Osteocyte (in vitro differentiated cells): ENCODE results near the gene COX19. TPM values are rescaled to one million over a fixed set of nuclear protein-coding genes. Genes with fewer than 3 reads are reported as not detected.
A peak's percentile ranks its signal among the peaks of the same experiment; 100 is the strongest.

Source experiments
- DNase-seq: peaks from one replicate; pipeline ENCODE4 v3.0.0; 2021; ENCODE audit warnings: mixed read lengths; ENCODE audit not compliant: unreplicated experiment; ENCODE audit errors: extremely low spot score
- H3K27ac Mint-ChIP-seq: one replicate; pipeline ENCODE4 v1.8.0; 2021; ENCODE audit warnings: mild to moderate bottlenecking, mixed read lengths; ENCODE audit not compliant: unreplicated experiment
- H3K27me3 Mint-ChIP-seq: one replicate; pipeline ENCODE4 v1.8.0; 2021; ENCODE audit warnings: mixed read lengths; ENCODE audit not compliant: unreplicated experiment
- H3K36me3 Mint-ChIP-seq: one replicate; pipeline ENCODE4 v1.8.0; 2021; ENCODE audit warnings: mixed read lengths; ENCODE audit not compliant: unreplicated experiment
- H3K4me1 Mint-ChIP-seq: one replicate; pipeline ENCODE4 v1.8.0; 2021; ENCODE audit warnings: mixed read lengths; ENCODE audit not compliant: unreplicated experiment
- H3K4me3 Mint-ChIP-seq: one replicate; pipeline ENCODE4 v1.8.0; 2021; ENCODE audit warnings: mild to moderate bottlenecking, moderate library complexity, mixed read lengths; ENCODE audit not compliant: unreplicated experiment
- H3K9me3 Mint-ChIP-seq: one replicate; pipeline ENCODE4 v1.8.0; 2021; ENCODE audit warnings: mixed read lengths; ENCODE audit not compliant: unreplicated experiment
- CTCF ChIP-seq: fragments of 200-600 bp; sonication (generic); IDR thresholded peaks from 2 replicates; pipeline ENCODE4 v1.5.0; 2021; ENCODE audit warnings: antibody characterized with exemption, mild to moderate bottlenecking, moderate library complexity
- total RNA-seq: library from RNA; stranded (reverse); gene quantifications from 2 replicates; pipeline ENCODE4 v1.2.1, GENCODE V29; 2021

Gene COX19
- total RNA-seq, 1 donor from 2014 or later: 11.4 TPM

- DNase-seq: no peak
- no peak for TF ChIP-seq CTCF
- Mint-ChIP-seq H3K27ac (no peak overlapping the region), H3K27me3 (peaks cover 3% of the 10 kb centered on the region), H3K9me3 (no peaks in the 10 kb centered on the region), H3K4me1 (peaks cover 10% of the 10 kb centered on the region), H3K4me3 (no peak overlapping the region), H3K36me3 (no peaks in the 10 kb centered on the region)
Observed at GRCh38 chr7:959271-959670, 16.1 kb downstream of the COX19 start.

- no peak for DNase-seq
- TF ChIP-seq CTCF: no peak
- Mint-ChIP-seq H3K4me3 (no peak overlapping the region), H3K9me3 (no peaks in the 10 kb centered on the region), H3K4me1 (peaks cover 7% of the 10 kb centered on the region), H3K36me3 (no peaks in the 10 kb centered on the region), H3K27ac (no peak overlapping the region), H3K27me3 (peaks cover 3% of the 10 kb centered on the region)
Observed at GRCh38 chr7:958221-959200, 16.8 kb downstream of the COX19 start.

- no peak for DNase-seq
- no peak overlapping the region for H3K4me3 Mint-ChIP-seq
- peaks cover 6% of the 10 kb centered on the region for H3K4me1 Mint-ChIP-seq
- H3K27ac Mint-ChIP-seq: no peak overlapping the region
- no peak for TF ChIP-seq CTCF
- no peaks in the 10 kb centered on the region for H3K36me3 Mint-ChIP-seq
- H3K27me3 Mint-ChIP-seq: peaks cover 3% of the 10 kb centered on the region
- H3K9me3 Mint-ChIP-seq: no peaks in the 10 kb centered on the region
Observed at GRCh38 chr7:957418-958220, 17.7 kb downstream of the COX19 start.

GRCh38 chr7:956031-956430 is 19.3 kb downstream of the COX19 start:
- H3K27ac Mint-ChIP-seq: no peak overlapping the region
- H3K9me3 Mint-ChIP-seq: no peaks in the 10 kb centered on the region
- peaks cover 3% of the 10 kb centered on the region for H3K27me3 Mint-ChIP-seq
- H3K4me3 Mint-ChIP-seq: peak overlapping the region; percentile 22
- no peak for TF ChIP-seq CTCF
- DNase-seq: no peak
- peaks cover 6% of the 10 kb centered on the region for H3K4me1 Mint-ChIP-seq
- H3K36me3 Mint-ChIP-seq: no peaks in the 10 kb centered on the region
